GM20000 (cell line): ENCODE measurements around the gene NDUFAF8.

Experiments
- DNase-seq: peaks from one replicate; pipeline ENCODE4 v3.0.0; 2012; ENCODE audit warnings: low spot score
- TF ChIP-seq, protein P1 (sequence below): IDR thresholded peaks from 2 replicates; pipeline ENCODE4 v1.5.1; 2012; ENCODE audit warnings: mild to moderate bottlenecking, control low read depth; ENCODE audit errors: extremely low read depth, missing control alignments

NDUFAF8 gene

DNA sequence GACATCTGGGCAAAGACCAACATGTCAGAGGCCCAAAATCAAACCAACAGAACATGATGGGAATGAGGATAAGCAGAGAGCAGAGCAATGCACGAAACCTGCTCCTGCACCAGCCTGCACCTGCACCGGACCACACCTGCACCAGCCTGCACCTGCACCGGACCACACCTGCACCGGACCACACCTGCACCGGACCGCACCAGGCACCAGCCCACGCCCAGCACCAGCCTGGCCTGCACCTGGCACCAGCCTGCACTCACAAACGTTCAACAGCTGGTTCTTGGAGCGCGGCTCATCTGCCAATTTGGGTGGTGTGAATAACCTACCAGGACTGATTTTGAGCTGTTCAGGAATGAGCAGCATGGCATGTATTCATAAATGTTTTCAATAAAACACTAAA, 34.5 kb upstream of the NDUFAF8 start:
- TF ChIP-seq, protein P1, sequence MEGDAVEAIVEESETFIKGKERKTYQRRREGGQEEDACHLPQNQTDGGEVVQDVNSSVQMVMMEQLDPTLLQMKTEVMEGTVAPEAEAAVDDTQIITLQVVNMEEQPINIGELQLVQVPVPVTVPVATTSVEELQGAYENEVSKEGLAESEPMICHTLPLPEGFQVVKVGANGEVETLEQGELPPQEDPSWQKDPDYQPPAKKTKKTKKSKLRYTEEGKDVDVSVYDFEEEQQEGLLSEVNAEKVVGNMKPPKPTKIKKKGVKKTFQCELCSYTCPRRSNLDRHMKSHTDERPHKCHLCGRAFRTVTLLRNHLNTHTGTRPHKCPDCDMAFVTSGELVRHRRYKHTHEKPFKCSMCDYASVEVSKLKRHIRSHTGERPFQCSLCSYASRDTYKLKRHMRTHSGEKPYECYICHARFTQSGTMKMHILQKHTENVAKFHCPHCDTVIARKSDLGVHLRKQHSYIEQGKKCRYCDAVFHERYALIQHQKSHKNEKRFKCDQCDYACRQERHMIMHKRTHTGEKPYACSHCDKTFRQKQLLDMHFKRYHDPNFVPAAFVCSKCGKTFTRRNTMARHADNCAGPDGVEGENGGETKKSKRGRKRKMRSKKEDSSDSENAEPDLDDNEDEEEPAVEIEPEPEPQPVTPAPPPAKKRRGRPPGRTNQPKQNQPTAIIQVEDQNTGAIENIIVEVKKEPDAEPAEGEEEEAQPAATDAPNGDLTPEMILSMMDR: no peak
- no peak for DNase-seq

DNA sequence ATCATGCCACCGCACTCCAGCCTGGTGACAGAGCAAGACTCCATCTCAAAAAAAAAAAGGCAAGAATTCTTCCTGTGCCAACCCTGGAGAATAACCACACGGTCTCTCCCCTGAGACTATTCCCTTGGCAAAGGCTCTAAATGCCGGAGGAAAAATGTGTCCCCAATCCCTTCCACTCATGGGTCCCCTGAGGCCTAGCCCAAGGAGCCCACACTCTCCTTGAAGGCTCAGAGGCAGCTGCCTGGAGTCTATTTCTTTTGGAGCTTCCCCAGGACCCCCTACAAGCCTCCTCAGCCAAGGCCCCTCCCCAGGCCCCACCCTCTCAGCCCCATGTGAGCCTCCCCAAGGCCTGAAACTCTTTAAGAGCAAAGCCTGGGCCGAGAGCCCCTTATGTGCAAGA, 33.0 kb upstream of the NDUFAF8 start:
- TF ChIP-seq, protein P1: no peak
- no peak for DNase-seq

DNA sequence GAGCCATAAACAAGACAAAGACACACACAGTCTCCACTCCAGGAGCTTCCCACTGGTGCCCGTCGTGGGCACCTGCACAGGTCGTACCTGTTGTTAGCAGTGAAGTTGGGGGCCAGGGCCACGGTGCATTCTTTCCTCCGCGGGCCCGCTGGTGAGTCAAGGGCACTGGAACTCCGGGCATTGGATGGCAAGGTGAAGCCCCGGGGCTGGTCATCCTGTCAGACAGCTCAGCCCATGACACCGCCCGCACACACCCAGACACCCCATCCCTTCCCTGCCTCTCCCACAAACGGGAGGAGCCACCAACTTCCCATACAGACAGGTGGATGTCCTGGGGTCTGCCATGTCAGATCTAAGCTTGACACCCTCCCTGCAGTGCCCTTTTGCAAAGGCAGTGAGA, 32.5 kb upstream of the NDUFAF8 start:
- DNase-seq: no peak
- TF ChIP-seq, protein P1: no peak

DNA sequence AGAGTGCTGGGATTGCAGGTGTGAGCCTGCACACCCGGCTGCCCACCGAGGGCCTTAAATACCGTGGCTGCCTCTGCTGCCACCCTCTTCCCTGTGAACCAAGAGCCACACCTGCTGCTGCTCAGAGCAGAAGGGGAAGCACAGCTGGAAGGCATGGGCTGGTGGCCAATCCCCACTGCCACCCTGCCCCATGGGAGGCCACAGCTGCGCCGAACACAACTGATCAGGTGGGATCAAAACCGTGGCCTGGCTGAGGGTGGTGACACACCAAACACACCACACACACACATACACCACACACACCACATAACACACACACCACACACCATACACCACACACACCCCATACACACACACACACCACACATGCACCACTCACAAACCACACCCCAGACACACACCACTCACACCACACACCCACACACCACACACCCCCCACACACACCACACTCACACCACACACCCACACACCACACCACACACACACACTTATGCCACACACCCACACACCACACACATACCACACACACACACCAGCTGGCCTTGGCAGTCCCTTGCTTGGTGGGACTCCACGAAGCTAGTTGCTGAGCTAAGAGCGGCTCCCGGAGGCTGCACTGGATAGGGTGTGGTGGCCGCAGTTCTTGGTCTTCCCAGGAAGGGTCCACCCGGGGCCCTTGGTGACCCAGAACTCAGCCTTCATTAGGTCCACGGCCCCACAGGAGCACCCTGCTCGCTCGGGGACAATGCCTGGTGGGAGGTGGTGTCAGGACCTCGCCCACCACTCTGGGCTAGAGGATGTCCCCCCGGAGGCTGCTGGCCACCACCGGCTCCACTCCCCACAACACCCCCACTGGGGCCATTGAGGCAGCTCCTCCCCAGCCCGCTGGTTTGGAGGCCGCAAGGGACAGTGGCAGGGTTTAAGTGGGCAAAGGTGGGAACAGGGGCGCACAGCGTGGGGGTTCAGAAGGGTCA, 31.2 kb upstream of the NDUFAF8 start:
- no peak for DNase-seq
- TF ChIP-seq, protein P1: no peak

DNA sequence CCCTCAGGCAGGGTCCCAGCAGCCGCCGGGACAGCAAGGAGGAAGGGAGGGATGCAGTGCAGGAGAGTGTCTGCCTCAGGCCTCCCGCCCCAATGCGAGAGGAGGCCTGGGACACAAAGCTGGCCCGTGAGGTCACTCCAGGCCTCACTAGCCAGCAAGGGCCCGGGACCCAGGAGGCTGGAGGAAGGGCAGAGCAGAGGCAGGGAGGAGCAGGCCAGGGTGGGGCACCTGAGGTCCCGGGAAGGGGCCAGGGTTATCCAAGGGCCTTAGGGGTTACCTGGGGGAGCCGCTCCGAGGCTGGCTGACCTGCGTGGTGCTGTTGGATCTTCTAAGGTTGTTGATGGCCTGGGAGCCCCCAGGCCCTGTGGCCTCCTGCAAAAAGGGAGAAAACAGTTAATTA, 30.5 kb upstream of the NDUFAF8 start:
- no peak for DNase-seq
- TF ChIP-seq, protein P1: no peak

DNA sequence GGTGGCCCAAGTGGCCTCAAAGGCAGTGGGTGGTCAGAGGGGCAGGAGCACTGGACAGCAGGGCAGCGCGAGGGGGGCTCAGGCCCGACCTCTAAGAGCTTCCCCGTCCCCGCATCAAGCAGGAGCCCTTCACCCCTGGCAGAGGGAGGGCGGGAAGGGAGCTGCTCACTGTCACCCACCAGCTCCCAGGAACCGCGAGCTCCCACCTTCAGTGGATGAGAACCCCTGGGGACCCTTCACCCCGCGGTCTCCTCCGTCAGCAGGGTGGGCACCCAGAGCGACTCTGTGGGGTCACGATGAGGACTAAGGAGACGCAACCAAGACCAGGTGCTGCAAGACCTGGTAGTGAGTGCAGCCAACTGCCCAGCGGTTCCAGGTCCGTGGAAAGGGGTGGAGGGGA, 30.0 kb upstream of the NDUFAF8 start:
- TF ChIP-seq, protein P1: no peak
- DNase-seq: no peak

DNA sequence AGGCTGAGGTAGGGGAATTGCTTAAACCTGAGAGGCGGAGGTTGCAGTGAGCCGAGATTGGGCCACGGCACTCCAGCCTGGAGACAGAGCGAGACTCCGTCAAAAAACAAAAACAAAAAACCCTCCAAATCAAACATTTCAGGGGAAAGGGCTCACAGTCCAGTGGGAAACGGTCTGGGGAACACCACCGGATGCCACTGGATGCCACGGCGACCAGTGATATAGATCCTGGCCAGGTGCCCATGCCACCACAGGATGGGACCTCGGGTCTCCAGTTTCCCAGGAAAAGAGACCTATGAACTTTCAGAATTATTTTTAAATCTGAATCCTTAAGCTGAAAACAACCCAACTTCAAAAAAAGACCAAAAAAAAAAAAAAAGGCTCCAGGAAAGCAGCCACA, 28.7 kb upstream of the NDUFAF8 start:
- no peak for DNase-seq
- TF ChIP-seq, protein P1: no peak
